ENCODE results near the gene RARRES2.
"Not testable (repeated sequence)": the region's sequence is repeated elsewhere in the genome, so short reads cannot be mapped to it uniquely, and the experiment has no call there.

RARRES2 gene

DNA sequence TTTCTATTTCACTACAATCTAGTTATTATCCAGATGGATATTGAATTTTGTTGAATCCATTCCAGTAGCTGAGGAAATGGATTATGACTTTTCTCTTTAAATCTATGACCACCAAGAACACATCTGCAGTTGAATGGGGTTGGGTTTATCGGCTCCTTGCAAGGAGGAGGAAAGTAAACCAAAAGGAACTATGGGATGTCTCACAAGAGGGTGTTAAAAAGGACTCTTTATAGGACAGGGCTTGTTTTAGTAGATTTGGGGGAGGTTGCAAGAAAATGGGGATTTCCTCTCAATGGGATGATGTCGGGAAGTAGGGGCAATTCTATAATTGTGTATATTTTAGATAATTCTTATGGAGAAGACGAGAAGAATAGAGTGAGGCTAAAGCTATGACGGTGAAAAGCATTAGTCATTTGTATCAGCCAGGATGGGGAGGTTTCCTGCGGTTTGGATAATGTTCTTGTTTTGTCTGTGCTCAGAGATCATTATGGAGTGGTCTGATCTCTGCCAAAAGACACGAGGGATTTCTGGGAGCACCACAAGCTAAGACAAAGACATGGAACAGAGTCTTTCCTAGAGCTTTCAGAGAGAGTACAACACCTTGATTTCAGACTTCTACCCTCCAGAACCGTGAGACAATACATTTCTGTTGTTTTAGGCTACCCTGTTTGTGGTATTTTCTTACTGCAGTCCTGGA, 23.5 kb downstream of the RARRES2 start:
- no peak for DNase-seq (ENCODE audit: insufficient read length, low spot score)
- TF ChIP-seq PAX5 (IDR thresholded peaks at IDR 0.05; ENCODE audit: insufficient read depth, low read length, severe bottlenecking): no peak
- no peak for TF ChIP-seq POLR2A (IDR thresholded peaks at IDR 0.05; ENCODE audit: low read depth, low read length)
- no peak for TF ChIP-seq SPI1 (IDR thresholded peaks at IDR 0.05; ENCODE audit: low read depth, low read length)
- no peak for TF ChIP-seq POLR2AphosphoS5 (IDR thresholded peaks at IDR 0.05; ENCODE audit: low read depth, low read length)
- no peak for TF ChIP-seq TAF1 (IDR thresholded peaks at IDR 0.05; ENCODE audit: low read depth, low read length)
- TF ChIP-seq POU2F2 (IDR thresholded peaks at IDR 0.05; ENCODE audit: low read depth, low read length): no peak
- FAIRE-seq: no peak

DNA sequence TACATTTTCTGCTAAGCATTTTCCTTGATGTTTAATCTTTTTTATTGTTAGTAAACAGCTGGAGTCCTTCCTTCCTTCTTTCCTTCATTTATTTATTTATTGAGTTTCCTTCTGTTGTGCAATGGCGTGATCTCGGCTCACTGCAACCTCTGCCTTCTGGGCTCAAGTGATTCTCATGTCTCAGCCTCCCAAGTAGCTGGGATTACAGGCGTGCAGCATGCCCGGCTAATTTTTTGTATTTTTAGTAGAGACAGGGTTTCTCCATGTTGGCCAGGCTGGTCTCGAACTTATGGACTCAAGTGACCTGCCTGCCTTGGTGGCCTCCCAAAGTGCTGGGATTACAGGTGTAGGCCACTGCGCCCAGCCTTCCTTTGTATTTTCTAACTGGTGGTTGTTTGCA, 24.4 kb downstream of the RARRES2 start:
- not testable (repeated sequence) for FAIRE-seq; DNase-seq (ENCODE audit: insufficient read length, low spot score)

DNA sequence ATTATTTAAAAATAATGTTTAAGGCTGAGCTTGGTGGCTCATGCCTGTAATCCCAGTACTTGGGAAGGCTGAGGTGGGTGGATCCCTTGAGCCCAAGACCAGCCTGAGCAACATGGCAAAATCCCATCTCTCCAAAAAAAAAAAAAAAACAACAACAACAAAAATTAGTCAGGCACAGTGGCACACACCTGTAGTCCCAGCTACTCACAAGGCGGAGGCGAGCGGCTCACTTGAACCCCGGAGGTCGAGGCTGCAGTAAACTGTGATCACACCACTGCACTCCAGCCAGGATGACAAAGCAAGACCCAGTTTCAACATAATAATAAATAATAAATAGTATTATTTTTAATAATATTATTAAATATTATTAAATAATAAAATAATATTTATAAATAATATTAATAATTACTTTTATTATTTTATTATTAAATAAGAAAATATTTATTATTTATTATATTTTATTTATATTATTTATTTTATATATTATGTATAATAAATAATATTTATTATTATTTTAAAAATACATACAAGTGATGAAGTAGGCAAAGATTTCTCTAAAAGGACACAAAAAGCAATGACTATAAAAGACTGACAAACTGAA, 26.7 kb downstream of the RARRES2 start:
- no peak for DNase-seq (ENCODE audit: insufficient read length, low spot score)
- TF ChIP-seq POLR2AphosphoS5 (IDR thresholded peaks at IDR 0.05; ENCODE audit: low read depth, low read length) (no peak), POLR2A (IDR thresholded peaks at IDR 0.05; ENCODE audit: low read depth, low read length) (no peak)
- FAIRE-seq: no peak

DNA sequence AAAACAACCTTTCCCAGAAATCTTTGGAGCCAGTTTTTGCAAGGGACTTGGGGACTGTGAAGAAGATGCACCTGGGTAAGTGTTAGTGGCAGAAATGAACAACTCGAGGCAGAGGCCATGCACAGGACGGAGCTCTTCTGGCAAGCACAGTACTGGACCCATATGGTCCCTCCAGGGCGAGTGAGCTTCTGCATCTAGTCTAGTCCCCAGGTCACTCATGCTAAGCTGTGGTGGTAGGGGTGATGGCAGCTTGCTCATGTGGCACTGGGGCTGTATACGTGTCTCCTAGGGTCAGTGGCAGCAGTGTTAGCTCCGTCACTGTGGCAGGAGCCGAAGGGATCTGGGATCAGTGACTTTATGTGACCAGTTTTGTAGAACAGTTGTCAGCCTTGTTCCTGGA, 27.6 kb downstream of the RARRES2 start:
- TF ChIP-seq PAX5 (IDR thresholded peaks at IDR 0.05; ENCODE audit: insufficient read depth, low read length, severe bottlenecking) (no peak), POLR2AphosphoS5 (IDR thresholded peaks at IDR 0.05; ENCODE audit: low read depth, low read length) (no peak), POLR2A (IDR thresholded peaks at IDR 0.05; ENCODE audit: low read depth, low read length) (no peak), SPI1 (IDR thresholded peaks at IDR 0.05; ENCODE audit: low read depth, low read length) (no peak), POU2F2 (IDR thresholded peaks at IDR 0.05; ENCODE audit: low read depth, low read length) (no peak)
- DNase-seq (ENCODE audit: insufficient read length, low spot score) (no peak), FAIRE-seq (peak; percentile 35)

DNA sequence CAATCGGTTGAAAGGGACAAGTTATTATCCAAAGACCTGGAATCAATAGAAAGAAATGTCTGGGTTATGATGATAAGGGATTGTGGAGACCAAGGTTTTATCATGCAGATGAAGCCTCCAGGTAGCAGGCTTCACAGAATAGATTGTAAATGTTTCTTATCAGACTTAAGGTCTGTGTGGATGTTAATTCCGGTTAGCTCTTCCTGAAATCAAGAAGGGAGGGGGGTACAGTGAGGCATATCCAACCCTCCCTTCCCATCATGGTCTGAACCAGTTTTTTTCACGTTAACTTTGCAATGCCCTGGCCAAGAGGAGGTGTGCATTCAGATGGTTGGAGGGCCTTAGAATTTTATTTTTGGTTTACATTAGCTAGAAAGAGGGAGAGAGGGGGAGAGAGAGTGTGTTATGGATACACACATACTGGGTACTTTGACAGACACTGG, 28.0 kb downstream of the RARRES2 start:
- no peak for DNase-seq (ENCODE audit: insufficient read length, low spot score)
- no peak for TF ChIP-seq POLR2AphosphoS5 (IDR thresholded peaks at IDR 0.05; ENCODE audit: low read depth, low read length)
- no peak for TF ChIP-seq PAX5 (IDR thresholded peaks at IDR 0.05; ENCODE audit: insufficient read depth, low read length, severe bottlenecking)
- no peak for TF ChIP-seq SPI1 (IDR thresholded peaks at IDR 0.05; ENCODE audit: low read depth, low read length)
- TF ChIP-seq TAF1 (IDR thresholded peaks at IDR 0.05; ENCODE audit: low read depth, low read length): no peak
- TF ChIP-seq POLR2A (IDR thresholded peaks at IDR 0.05; ENCODE audit: low read depth, low read length): no peak
- no peak for TF ChIP-seq POU2F2 (IDR thresholded peaks at IDR 0.05; ENCODE audit: low read depth, low read length)
- no peak for FAIRE-seq

DNA sequence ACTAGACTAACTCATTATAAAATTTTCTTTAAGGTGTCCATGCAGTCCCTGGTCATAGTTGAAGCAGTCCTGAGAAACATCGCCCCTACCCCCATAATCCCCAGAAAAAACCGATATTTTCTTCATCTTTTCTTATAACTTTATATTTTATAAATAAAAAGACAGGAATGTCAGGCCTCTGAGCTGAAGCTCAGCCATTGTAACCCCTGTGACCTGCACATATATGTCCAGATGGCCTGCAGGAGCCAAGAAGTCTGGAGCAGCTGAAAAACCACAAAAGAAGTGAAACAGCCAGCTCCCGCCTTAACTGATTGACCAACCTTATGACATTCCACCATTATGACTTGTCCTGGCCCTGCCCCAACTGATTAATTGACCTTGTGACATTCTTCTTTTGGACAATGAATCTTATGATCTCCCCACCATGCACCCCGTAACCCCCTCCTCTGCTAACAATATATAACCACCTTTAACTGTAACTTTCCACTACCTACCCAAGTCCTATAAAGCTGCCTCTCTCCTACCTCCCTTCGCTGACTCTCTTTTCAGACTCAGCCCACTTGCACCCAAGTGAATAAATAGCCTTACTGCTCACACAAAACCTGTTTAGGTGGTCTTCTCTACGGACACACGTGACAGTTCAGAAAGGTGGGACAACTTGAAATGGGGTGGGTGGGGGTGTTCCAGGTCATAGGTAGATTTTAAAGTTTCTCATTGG, 28.6 kb downstream of the RARRES2 start:
- not testable (repeated sequence) for DNase-seq (ENCODE audit: insufficient read length, low spot score); FAIRE-seq

DNA sequence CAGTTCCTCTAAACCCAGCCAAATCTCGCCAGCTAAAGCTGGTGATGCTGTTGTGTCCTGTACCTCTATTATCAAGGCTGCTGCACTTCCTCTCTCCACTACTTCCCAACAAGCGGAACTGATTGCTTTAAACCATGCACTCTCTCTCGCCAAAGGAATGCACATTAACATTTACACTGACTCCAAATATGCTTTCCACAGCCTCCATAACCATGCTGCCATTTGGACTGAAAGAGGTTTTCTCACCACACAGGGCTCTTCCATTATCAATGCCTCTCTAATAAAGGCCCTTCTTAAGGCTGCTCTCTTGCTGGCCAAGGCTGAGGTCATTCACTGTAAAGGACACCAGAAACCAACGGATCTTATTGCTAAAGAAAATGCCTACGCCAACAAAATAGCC, 29.7 kb downstream of the RARRES2 start:
- TF ChIP-seq POU2F2 (IDR thresholded peaks at IDR 0.05; ENCODE audit: low read depth, low read length): no peak
- TF ChIP-seq TAF1 (IDR thresholded peaks at IDR 0.05; ENCODE audit: low read depth, low read length): no peak
- TF ChIP-seq SPI1 (IDR thresholded peaks at IDR 0.05; ENCODE audit: low read depth, low read length): no peak
- no peak for TF ChIP-seq POLR2AphosphoS5 (IDR thresholded peaks at IDR 0.05; ENCODE audit: low read depth, low read length)
- TF ChIP-seq POLR2A (IDR thresholded peaks at IDR 0.05; ENCODE audit: low read depth, low read length): no peak
- no peak for TF ChIP-seq PAX5 (IDR thresholded peaks at IDR 0.05; ENCODE audit: insufficient read depth, low read length, severe bottlenecking)
- DNase-seq (ENCODE audit: insufficient read length, low spot score) (no peak), FAIRE-seq (no peak)

DNA sequence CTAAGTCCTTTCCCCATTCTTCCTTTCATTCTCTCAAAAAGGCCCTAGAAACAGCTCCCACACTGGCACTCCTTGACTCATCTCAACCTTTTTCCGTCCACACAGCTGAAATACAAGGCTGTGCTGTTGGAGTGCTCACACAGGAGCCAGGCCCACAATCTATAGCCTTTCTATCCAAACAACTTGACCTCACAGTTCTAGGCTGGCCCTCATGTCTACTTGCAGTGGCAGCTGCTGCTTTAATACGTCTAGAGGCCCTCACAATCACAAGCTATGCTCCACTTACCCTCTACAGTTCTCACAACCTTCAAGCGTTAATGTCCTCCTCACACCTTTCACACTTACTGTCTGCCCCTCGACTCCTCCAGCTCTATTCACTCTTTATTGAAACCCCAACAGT, 30.3 kb downstream of the RARRES2 start:
- TF ChIP-seq TAF1 (IDR thresholded peaks at IDR 0.05; ENCODE audit: low read depth, low read length): no peak
- no peak for FAIRE-seq
- DNase-seq (ENCODE audit: insufficient read length, low spot score): no peak

DNA sequence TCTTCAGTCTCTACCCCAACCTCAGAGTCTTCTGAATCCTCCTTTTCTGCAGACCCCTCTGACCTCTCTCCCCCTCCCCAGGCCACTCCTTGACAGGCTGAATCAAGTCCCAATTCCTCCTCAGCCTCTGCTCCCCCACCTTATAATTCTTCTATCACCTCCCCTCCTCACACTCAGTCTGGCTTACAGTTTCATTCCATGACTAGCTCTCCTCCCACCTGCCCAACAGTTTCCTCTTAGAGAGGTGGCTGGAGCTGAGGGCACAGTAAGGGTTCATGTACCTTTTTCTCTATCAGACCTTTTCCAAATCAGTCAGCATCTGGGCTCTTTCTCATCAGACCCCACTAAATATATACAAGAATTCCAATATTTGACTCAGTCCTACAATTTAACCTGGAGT, 32.9 kb downstream of the RARRES2 start:
- FAIRE-seq (no peak), DNase-seq (ENCODE audit: insufficient read length, low spot score) (no peak)
- no peak for TF ChIP-seq TAF1 (IDR thresholded peaks at IDR 0.05; ENCODE audit: low read depth, low read length)
- TF ChIP-seq POLR2A (IDR thresholded peaks at IDR 0.05; ENCODE audit: low read depth, low read length): no peak
- no peak for TF ChIP-seq POU2F2 (IDR thresholded peaks at IDR 0.05; ENCODE audit: low read depth, low read length)
- no peak for TF ChIP-seq PAX5 (IDR thresholded peaks at IDR 0.05; ENCODE audit: insufficient read depth, low read length, severe bottlenecking)
- TF ChIP-seq SPI1 (IDR thresholded peaks at IDR 0.05; ENCODE audit: low read depth, low read length): no peak
- no peak for TF ChIP-seq POLR2AphosphoS5 (IDR thresholded peaks at IDR 0.05; ENCODE audit: low read depth, low read length)

DNA sequence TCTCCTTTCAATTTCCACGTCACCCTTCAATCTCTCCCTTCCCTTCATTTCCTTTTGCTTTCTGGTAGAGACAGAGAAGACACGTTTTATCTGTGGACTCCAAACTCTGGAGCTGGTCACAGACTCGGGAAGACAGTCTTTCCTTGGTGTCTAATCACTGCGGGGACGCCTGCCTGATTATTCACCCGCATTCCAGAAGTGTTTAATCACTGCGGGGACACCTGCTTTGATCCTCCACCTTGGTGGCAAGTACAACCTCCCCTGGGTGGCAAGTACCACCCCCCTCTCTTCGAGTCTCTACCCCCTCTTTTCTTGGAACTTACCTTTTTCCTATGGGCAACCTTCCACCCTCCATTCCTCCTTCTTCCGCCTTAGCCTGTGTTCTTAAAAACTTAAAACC, 33.5 kb downstream of the RARRES2 start:
- FAIRE-seq (no peak), DNase-seq (ENCODE audit: insufficient read length, low spot score) (no peak)
- TF ChIP-seq POLR2A (IDR thresholded peaks at IDR 0.05; ENCODE audit: low read depth, low read length) (no peak), PAX5 (IDR thresholded peaks at IDR 0.05; ENCODE audit: insufficient read depth, low read length, severe bottlenecking) (no peak), POU2F2 (IDR thresholded peaks at IDR 0.05; ENCODE audit: low read depth, low read length) (no peak), SPI1 (IDR thresholded peaks at IDR 0.05; ENCODE audit: low read depth, low read length) (no peak), TAF1 (IDR thresholded peaks at IDR 0.05; ENCODE audit: low read depth, low read length) (no peak), POLR2AphosphoS5 (IDR thresholded peaks at IDR 0.05; ENCODE audit: low read depth, low read length) (no peak)
